BJ (cell line): Measurements from ENCODE around the gene LMAN1. TPM values are rescaled to one million over a fixed set of nuclear protein-coding genes. Genes with fewer than 3 reads are reported as not detected.

Experiments
- CTCF ChIA-PET: fragments of 350-600 bp; formaldehyde crosslinking; extraction: SDS; loops from one replicate; lab custom pipeline; 2021; ENCODE audit warnings: antibody characterized with exemption, inconsistent platforms; lab: Yijun Ruan, JAX
- POLR2A ChIA-PET: fragments of 300-600 bp; sonication (Branson Sonifier 250); formaldehyde crosslinking; extraction: SDS; loops from one replicate; lab custom pipeline; 2021; ENCODE audit warnings: antibody characterized with exemption; lab: Charles Lee
- DNase-seq: peaks from one replicate; pipeline ENCODE4 v3.0.0-alpha.2; 2011; ENCODE audit warnings: low read depth
- H3K27me3 ChIP-seq: 2 replicates; pipeline ENCODE4 v1.6.0; 2011; ENCODE audit warnings: low read length; ENCODE audit not compliant: control insufficient read depth, insufficient read depth
- H3K36me3 ChIP-seq: 2 replicates; pipeline ENCODE4 v1.5.1; 2011; ENCODE audit warnings: low read length; ENCODE audit not compliant: control insufficient read depth, insufficient read depth
- H3K4me3 ChIP-seq: 2 replicates; pipeline ENCODE4 v1.5.1; 2011; ENCODE audit warnings: low read depth, mild to moderate bottlenecking, control low read depth, low read length
- polyA plus RNA-seq: library from polyadenylated mRNA; depleted of rRNA; stranded (reverse); fragments of >200 nt; gene quantifications from 2 replicates; pipeline ENCODE4 v1.2.3, GENCODE V29; 2011
- TF ChIP-seq, protein P1 (sequence below): IDR thresholded peaks from 2 replicates; pipeline ENCODE4 v1.5.1; 2011; ENCODE audit warnings: low read depth, mild to moderate bottlenecking, control low read depth, inconsistent platforms, low read length, moderate library complexity; ENCODE audit not compliant: insufficient read depth

The LMAN1 gene
- polyA plus RNA-seq, 1 experiment = 65.3 TPM

GRCh38 chr18:59379772-59380522, 20.9 kb upstream of the LMAN1 start:
- CTCF ChIA-PET = interaction anchor here (0.7 to 1.0 kb wide), 2 partner anchors 19 to 302 kb away, joined by 3 read pairs; no protein-coding TSS in a partner anchor
- Histone ChIP-seq H3K4me3 (no peak overlapping the region), H3K36me3 (no peaks in the 10 kb centered on the region), H3K27me3 (0 out of 2 replicates have a peak, but pooled peaks cover 1% of the 10 kb centered on the region)
- POLR2A ChIA-PET = no interaction called here
- TF ChIP-seq, protein P1, sequence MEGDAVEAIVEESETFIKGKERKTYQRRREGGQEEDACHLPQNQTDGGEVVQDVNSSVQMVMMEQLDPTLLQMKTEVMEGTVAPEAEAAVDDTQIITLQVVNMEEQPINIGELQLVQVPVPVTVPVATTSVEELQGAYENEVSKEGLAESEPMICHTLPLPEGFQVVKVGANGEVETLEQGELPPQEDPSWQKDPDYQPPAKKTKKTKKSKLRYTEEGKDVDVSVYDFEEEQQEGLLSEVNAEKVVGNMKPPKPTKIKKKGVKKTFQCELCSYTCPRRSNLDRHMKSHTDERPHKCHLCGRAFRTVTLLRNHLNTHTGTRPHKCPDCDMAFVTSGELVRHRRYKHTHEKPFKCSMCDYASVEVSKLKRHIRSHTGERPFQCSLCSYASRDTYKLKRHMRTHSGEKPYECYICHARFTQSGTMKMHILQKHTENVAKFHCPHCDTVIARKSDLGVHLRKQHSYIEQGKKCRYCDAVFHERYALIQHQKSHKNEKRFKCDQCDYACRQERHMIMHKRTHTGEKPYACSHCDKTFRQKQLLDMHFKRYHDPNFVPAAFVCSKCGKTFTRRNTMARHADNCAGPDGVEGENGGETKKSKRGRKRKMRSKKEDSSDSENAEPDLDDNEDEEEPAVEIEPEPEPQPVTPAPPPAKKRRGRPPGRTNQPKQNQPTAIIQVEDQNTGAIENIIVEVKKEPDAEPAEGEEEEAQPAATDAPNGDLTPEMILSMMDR = no peak
- no peak for DNase-seq

- CTCF ChIA-PET = interaction anchor here (0.8 to 1.7 kb wide), 3 partner anchors 9 to 24 kb away, joined by 3 to 6 read pairs (median 5); partner anchors contain the start of gene LMAN1
- DNase-seq = no peak
- Histone ChIP-seq H3K27me3 (peaks cover 4% of the 10 kb centered on the region), H3K36me3 (no peaks in the 10 kb centered on the region), H3K4me3 (no peak overlapping the region)
- TF ChIP-seq, protein P1 = no peak
- POLR2A ChIA-PET = no interaction called here
These were observed 18.7 kb upstream of the LMAN1 start for GRCh38 chr18:59377613-59378337.

GRCh38 chr18:59376351-59376935, 17.4 kb upstream of the LMAN1 start:
- TF ChIP-seq, protein P1 = no peak
- ChIA-PET CTCF (interaction anchor here (1.7 kb wide), 1 partner anchor 17 kb away, joined by 6 read pairs; the partner anchor contains the start of gene LMAN1), POLR2A (no interaction called here)
- peaks cover 3% of the 10 kb centered on the region for H3K27me3 ChIP-seq
- no peak overlapping the region for H3K4me3 ChIP-seq
- H3K36me3 ChIP-seq = no peaks in the 10 kb centered on the region
- no peak for DNase-seq

DNA sequence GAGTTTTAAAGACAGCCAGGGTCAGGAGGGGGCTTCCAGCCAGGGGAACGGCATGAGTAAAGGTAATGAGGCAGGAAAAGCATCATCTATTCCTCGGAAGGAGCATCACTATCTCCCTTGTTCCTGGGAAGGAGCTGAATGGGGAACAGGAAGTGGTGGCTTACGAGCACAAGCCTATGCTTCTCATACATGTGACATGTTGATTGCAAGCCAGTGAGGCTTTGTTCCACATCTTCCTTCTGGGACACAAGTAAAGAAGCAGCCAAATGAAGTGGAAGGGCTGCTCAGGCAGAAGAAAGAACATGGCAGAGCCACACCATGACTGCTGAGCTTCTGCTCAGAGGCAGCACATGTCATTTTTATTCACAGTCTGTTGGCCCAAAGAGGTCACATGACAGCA, 15.1 kb upstream of the LMAN1 start:
- H3K4me3 ChIP-seq = no peak overlapping the region
- no peaks in the 10 kb centered on the region for H3K36me3 ChIP-seq
- peaks cover 3% of the 10 kb centered on the region for H3K27me3 ChIP-seq
- TF ChIP-seq, protein P1 = no peak
- no peak for DNase-seq
- ChIA-PET POLR2A (no interaction called here), CTCF (interaction anchor here (1.4 kb wide), 1 partner anchor 15 kb away, joined by 3 read pairs; no protein-coding TSS in a partner anchor)
